RWPE1 (cell line): ENCODE results near the gene ARMS2.

Experiments
- CTCF ChIA-PET: fragments of 350-600 bp; sonication (Branson Sonifier 250); formaldehyde crosslinking; extraction: SDS; loops from one replicate; lab custom pipeline; 2021; lab: Yijun Ruan, JAX
- POLR2A ChIA-PET: fragments of 400-600 bp; formaldehyde crosslinking; extraction: SDS; loops from one replicate; lab custom pipeline; 2020; ENCODE audit warnings: antibody characterized with exemption; ENCODE audit not compliant: low non-redundant PET; lab: Yijun Ruan, JAX
- DNase-seq: peaks from one replicate; pipeline ENCODE4 v3.0.0; 2012; ENCODE audit warnings: low spot score
- H3K27ac ChIP-seq: fragments of 450-650 bp; 2 replicates; pipeline ENCODE4 v1.5.1; 2017
- CTCF ChIP-seq: fragments of 450-650 bp; conservative IDR thresholded peaks from 2 replicates; pipeline ENCODE4 v1.5.1; 2017; ENCODE audit warnings: low read depth, mild to moderate bottlenecking

Gene ARMS2

GRCh38 chr10:122420624-122421007 is 33.8 kb upstream of the ARMS2 start:
- CTCF ChIA-PET = no interaction called here
- POLR2A ChIA-PET = no interaction called here

GRCh38 chr10:122421054-122421625 is 33.3 kb upstream of the ARMS2 start:
- no peak for TF ChIP-seq CTCF
- ChIA-PET POLR2A (no interaction called here), CTCF (no interaction called here)
- DNase-seq = no peak
- H3K27ac ChIP-seq = peak overlapping the region; percentile 99

More at GRCh38 chr10:122420624-122421007, 33.8 kb upstream of the ARMS2 start:
- no peak for DNase-seq
- no peak for TF ChIP-seq CTCF
- peak overlapping the region; percentile 99 for H3K27ac ChIP-seq

GRCh38 chr10:122421742-122422141 is 32.7 kb upstream of the ARMS2 start:
- DNase-seq = no peak
- ChIA-PET CTCF (interaction anchor here (0.9 kb wide), 1 partner anchor 127 kb away, joined by 3 read pairs; no protein-coding TSS in a partner anchor), POLR2A (no interaction called here)
- H3K27ac ChIP-seq = no peak overlapping the region
- TF ChIP-seq CTCF = no peak

GRCh38 chr10:122422266-122422989 is 32.0 kb upstream of the ARMS2 start:
- ChIA-PET CTCF (interaction anchor here (0.9 kb wide), 1 partner anchor 128 kb away, joined by 3 read pairs; no protein-coding TSS in a partner anchor), POLR2A (no interaction called here)
- H3K27ac ChIP-seq = no peak overlapping the region
- no peak for DNase-seq
- TF ChIP-seq CTCF = no peak

- no peak for TF ChIP-seq CTCF
- DNase-seq = no peak
- H3K27ac ChIP-seq = no peak overlapping the region
- ChIA-PET CTCF (interaction anchor here (0.9 to 2.0 kb wide), 2 partner anchors 12 to 125 kb away, joined by 5 to 9 read pairs; no protein-coding TSS in a partner anchor), POLR2A (no interaction called here)
Measured at GRCh38 chr10:122424059-122424458, 30.4 kb upstream of the ARMS2 start.

- CTCF ChIA-PET = no interaction called here
- H3K27ac ChIP-seq = no peak overlapping the region; the same call in 1 of the 2 replicates
- no peak for TF ChIP-seq CTCF
- DNase-seq = no peak
- POLR2A ChIA-PET = no interaction called here
Measured at GRCh38 chr10:122426829-122427228, 27.6 kb upstream of the ARMS2 start.
